Measurements from ENCODE around the gene BRK1. TPM values are rescaled to one million over a fixed set of nuclear protein-coding genes. Genes with fewer than 3 reads are reported as not detected.

BRK1 gene
- total and polyA plus RNA-seq, 10 of the 15 experiments (the other 5 are each of a cell fraction or from before 2014, with no cell fraction given) = 97.8 to 457 (median 203) TPM

DNA sequence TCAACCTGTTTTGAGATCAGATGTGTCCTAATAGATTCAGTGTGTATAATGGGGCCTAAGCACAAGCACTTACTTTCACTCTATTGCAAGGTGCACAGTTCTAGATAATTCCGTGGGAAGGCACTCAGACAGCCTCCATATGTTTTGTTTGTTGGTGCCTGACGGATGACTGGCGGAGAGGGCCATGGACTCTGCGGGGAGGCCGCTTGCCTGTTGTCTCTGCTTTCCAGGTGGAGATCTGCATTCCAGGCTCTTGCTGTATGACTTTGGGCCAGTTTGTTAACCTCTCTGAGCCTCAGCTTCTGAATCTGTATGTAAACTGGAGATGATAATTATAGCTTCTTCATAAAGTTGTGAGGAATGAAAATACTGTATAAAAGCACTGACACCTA lies 50.7 kb downstream of the BRK1 start (continued):
- TF ChIP-seq, protein P1, sequence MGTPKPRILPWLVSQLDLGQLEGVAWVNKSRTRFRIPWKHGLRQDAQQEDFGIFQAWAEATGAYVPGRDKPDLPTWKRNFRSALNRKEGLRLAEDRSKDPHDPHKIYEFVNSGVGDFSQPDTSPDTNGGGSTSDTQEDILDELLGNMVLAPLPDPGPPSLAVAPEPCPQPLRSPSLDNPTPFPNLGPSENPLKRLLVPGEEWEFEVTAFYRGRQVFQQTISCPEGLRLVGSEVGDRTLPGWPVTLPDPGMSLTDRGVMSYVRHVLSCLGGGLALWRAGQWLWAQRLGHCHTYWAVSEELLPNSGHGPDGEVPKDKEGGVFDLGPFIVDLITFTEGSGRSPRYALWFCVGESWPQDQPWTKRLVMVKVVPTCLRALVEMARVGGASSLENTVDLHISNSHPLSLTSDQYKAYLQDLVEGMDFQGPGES (IDR thresholded peaks at IDR 0.05) = no peak
- TF ChIP-seq, protein P2, sequence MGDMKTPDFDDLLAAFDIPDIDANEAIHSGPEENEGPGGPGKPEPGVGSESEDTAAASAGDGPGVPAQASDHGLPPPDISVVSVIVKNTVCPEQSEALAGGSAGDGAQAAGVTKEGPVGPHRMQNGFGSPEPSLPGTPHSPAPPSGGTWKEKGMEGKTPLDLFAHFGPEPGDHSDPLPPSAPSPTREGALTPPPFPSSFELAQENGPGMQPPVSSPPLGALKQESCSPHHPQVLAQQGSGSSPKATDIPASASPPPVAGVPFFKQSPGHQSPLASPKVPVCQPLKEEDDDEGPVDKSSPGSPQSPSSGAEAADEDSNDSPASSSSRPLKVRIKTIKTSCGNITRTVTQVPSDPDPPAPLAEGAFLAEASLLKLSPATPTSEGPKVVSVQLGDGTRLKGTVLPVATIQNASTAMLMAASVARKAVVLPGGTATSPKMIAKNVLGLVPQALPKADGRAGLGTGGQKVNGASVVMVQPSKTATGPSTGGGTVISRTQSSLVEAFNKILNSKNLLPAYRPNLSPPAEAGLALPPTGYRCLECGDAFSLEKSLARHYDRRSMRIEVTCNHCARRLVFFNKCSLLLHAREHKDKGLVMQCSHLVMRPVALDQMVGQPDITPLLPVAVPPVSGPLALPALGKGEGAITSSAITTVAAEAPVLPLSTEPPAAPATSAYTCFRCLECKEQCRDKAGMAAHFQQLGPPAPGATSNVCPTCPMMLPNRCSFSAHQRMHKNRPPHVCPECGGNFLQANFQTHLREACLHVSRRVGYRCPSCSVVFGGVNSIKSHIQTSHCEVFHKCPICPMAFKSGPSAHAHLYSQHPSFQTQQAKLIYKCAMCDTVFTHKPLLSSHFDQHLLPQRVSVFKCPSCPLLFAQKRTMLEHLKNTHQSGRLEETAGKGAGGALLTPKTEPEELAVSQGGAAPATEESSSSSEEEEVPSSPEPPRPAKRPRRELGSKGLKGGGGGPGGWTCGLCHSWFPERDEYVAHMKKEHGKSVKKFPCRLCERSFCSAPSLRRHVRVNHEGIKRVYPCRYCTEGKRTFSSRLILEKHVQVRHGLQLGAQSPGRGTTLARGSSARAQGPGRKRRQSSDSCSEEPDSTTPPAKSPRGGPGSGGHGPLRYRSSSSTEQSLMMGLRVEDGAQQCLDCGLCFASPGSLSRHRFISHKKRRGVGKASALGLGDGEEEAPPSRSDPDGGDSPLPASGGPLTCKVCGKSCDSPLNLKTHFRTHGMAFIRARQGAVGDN (IDR thresholded peaks at IDR 0.05) = no peak

DNA sequence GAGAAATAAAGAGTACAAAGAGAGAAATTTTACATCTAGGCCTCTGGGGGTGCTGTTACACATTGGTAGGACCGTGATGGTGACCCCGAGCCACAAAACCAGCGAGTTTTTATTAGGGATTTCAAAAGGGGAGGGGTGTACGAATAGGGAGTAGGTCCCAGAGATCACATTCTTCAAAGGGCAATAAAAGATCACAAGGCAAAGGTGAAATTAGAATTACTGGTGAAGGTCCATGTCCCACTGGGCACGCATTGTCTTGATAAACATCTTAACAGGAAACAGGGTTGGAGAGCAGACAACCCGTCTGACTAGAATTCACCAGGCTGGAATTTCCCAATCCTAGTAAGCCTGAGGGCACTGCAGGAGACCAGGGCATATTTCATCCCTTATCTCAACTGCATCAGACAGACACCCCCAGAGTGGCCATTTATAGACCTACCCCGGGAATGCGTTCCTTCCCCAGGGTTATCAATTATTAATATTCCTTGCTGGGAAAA lies 53.6 kb downstream of the BRK1 start:
- ChIA-PET SMC1A (ENCODE audit: uncharacterized antibody, unreplicated experiment) (no interaction called here), POLR2A (no interaction called here)

More for the DNA sequence above, 53.6 kb downstream of the BRK1 start:
- no peak for DNase-seq (ENCODE audit: low read depth, low spot score)
- no peak overlapping the region for H3K27ac ChIP-seq (ENCODE audit: control insufficient read depth, insufficient read depth)
- peak; percentile 55; the same call in 1 of the 2 replicates for TF ChIP-seq CBX5 (IDR thresholded peaks at IDR 0.05; ENCODE audit: low read depth)
- TF ChIP-seq SPI1 (IDR thresholded peaks at IDR 0.05; ENCODE audit: borderline replicate concordance, insufficient read depth, low read depth, low read length) = no peak
- TF ChIP-seq RB1 (IDR thresholded peaks at IDR 0.05; ENCODE audit: borderline replicate concordance) = no peak
- TF ChIP-seq, protein P3, sequence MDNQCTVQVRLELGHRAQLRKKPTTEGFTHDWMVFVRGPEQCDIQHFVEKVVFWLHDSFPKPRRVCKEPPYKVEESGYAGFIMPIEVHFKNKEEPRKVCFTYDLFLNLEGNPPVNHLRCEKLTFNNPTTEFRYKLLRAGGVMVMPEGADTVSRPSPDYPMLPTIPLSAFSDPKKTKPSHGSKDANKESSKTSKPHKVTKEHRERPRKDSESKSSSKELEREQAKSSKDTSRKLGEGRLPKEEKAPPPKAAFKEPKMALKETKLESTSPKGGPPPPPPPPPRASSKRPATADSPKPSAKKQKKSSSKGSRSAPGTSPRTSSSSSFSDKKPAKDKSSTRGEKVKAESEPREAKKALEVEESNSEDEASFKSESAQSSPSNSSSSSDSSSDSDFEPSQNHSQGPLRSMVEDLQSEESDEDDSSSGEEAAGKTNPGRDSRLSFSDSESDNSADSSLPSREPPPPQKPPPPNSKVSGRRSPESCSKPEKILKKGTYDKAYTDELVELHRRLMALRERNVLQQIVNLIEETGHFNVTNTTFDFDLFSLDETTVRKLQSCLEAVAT (IDR thresholded peaks at IDR 0.05) = 0 out of 2 replicates have a peak, but pooled peaks have one; percentile 27
- 0 out of 4 replicates have a peak, but pooled peaks of 1 of the 2 experiments have one; percentile 19 for TF ChIP-seq IKZF2 (IDR thresholded peaks at IDR 0.05)
- ChIA-PET RAD21 (ENCODE audit: unreplicated experiment) (interaction anchor here (4.5 kb wide), 1 partner anchor 23 kb away, joined by 24 read pairs; no protein-coding TSS in a partner anchor), CTCF (no interaction called here)
- peaks cover 22% of the 10 kb centered on the region for H3K4me1 ChIP-seq (ENCODE audit: control insufficient read depth, insufficient read depth, low read length)
- BruUV-seq (replicated peaks) = no TSS peak
- no peak overlapping the region for H2AFZ ChIP-seq (ENCODE audit: control insufficient read depth, low read depth, low read length)
- intact Hi-C loops (cut with micrococcal nuclease; ENCODE audit: unreplicated experiment) = no loop called here
- H4K20me1 ChIP-seq (ENCODE audit: control insufficient read depth, insufficient read depth) = no peaks in the 10 kb centered on the region
- H3K4me3 ChIP-seq = no peak overlapping the region
- peaks cover 4% of the 10 kb centered on the region; the same call in 2 of the 3 replicates for H3K9me3 ChIP-seq (replicated peaks; ENCODE audit: control insufficient read depth, insufficient read depth, low read length)
- WGBS (ENCODE audit: insufficient coverage, insufficient replicate concordance, low lambda C conversion rate, missing lambda C conversion rate) = 86% methylated on average over 8 of the region's 8 CpGs
- ATAC-seq = no peak
- no peak for FAIRE-seq
- no peaks in the 10 kb centered on the region; the same call in none of the 2 replicates for H3K79me2 ChIP-seq (ENCODE audit: control insufficient read depth, insufficient read depth, low read length)
- no peaks in the 10 kb centered on the region for H3K36me3 ChIP-seq (ENCODE audit: control insufficient read depth in 2 of 2, insufficient read depth in 2 of 2, low read length in 1 of 2)
- in situ Hi-C loops (cut with MboI) = no loop called here
- no peak overlapping the region for H3K4me2 ChIP-seq (ENCODE audit: control insufficient read depth, insufficient read depth)
- H3K27me3 ChIP-seq (replicated peaks in 1 of 2; ENCODE audit: control insufficient read depth in 2 of 2, insufficient read depth in 2 of 2, low read length in 1 of 2) = no peaks in the 10 kb centered on the region
- no peak overlapping the region for H3K9ac ChIP-seq (ENCODE audit: control insufficient read depth, insufficient read depth, low read length)

All from GM12878 (cell line).